Fibroblast of lung (primary cell): ENCODE measurements around the gene NPR1. TPM values are rescaled to one million over a fixed set of nuclear protein-coding genes. Genes with fewer than 3 reads are reported as not detected.
"Not testable (repeated sequence)": the region's sequence is repeated elsewhere in the genome, so short reads cannot be mapped to it uniquely, and the experiment has no call there.

Experiments used
- DNase-seq, 2 donors: peaks; one replicate each; pipeline versions ENCODE4 v3.0.0 to v3.0.0-alpha.2; 2010; ENCODE audit warnings: low read depth in 2 of 2
- H2AFZ ChIP-seq: 2 replicates; pipeline ENCODE4 v1.5.1; 2012; ENCODE audit warnings: low read length, control low read depth, inconsistent platforms
- H3K27ac ChIP-seq: 2 replicates; pipeline ENCODE4 v1.5.1; 2011; ENCODE audit warnings: low read length, control low read depth; ENCODE audit not compliant: insufficient read depth
- H3K27me3 ChIP-seq: 2 replicates; pipeline ENCODE4 v1.5.1; 2011; ENCODE audit warnings: mild to moderate bottlenecking, low read length; ENCODE audit not compliant: control insufficient read depth, insufficient read depth
- H3K36me3 ChIP-seq: 2 replicates; pipeline ENCODE4 v1.5.1; 2011; ENCODE audit warnings: low read length; ENCODE audit not compliant: control insufficient read depth, insufficient read depth
- H3K4me1 ChIP-seq: 2 replicates; pipeline ENCODE4 v1.5.1; 2011; ENCODE audit warnings: low read length; ENCODE audit not compliant: control insufficient read depth, insufficient read depth; ENCODE audit errors: extremely low read depth
- H3K4me2 ChIP-seq: 2 replicates; pipeline ENCODE4 v1.5.1; 2011; ENCODE audit warnings: low read length, control low read depth; ENCODE audit not compliant: insufficient read depth; ENCODE audit errors: extremely low read depth
- H3K4me3 ChIP-seq, 4 experiments: fragments of 200-600 bp in 1 of 4; sonication (generic) in 1 of 4; replicated peaks in 1 of 4; 2 replicates each; pipeline ENCODE4 v1.5.1; 2011 to 2016; ENCODE audit warnings: low read length in 4 of 4, low read depth in 3 of 4, mild to moderate bottlenecking in 3 of 4, control low read depth in 2 of 4, inconsistent platforms in 1 of 4, mixed read lengths in 1 of 4; ENCODE audit not compliant: insufficient read depth in 1 of 4; ENCODE audit errors: control extremely low read depth in 1 of 4
- H3K79me2 ChIP-seq: 2 replicates; pipeline ENCODE4 v1.5.1; 2012; ENCODE audit warnings: mild to moderate bottlenecking, low read length, inconsistent platforms; ENCODE audit not compliant: control insufficient read depth, insufficient read depth
- H3K9ac ChIP-seq: 2 replicates; pipeline ENCODE4 v1.5.1; 2011; ENCODE audit warnings: mild to moderate bottlenecking, low read length, control low read depth; ENCODE audit not compliant: insufficient read depth
- H3K9me3 ChIP-seq: 2 replicates; pipeline ENCODE4 v1.5.1; 2012; ENCODE audit warnings: low read depth, low read length; ENCODE audit not compliant: control insufficient read depth, insufficient read depth
- H4K20me1 ChIP-seq: 2 replicates; pipeline ENCODE4 v1.5.1; 2011; ENCODE audit warnings: low read length; ENCODE audit not compliant: control insufficient read depth, insufficient read depth; ENCODE audit errors: extremely low read depth
- CTCF ChIP-seq, 2 donors: IDR thresholded peaks in 1 of 2; conservative IDR thresholded peaks in 1 of 2; 1 replicate in 1 of 2; 2 replicates in 1 of 2; pipeline ENCODE4 v1.5.1; 2011 to 2012; ENCODE audit warnings: low read length in 2 of 2, control low read depth in 1 of 2, inconsistent platforms in 1 of 2, low read depth in 1 of 2, mild to moderate bottlenecking in 1 of 2
- EZH2 ChIP-seq: IDR thresholded peaks from 2 replicates; pipeline ENCODE4 v1.5.1; 2012; ENCODE audit warnings: low read length, control low read depth, mild to moderate bottlenecking; ENCODE audit errors: missing control alignments
- polyA plus RNA-seq, 2 donors: library from polyadenylated mRNA; depleted of rRNA in 1 of 2; stranded (reverse) in 1 of 2; unstranded in 1 of 2; fragments of >200 nt; gene quantifications; 2 replicates each; pipeline ENCODE4 v1.2.1, GENCODE V29; 2011 to 2012; ENCODE audit warnings: missing spikeins in 1 of 2
- total RNA-seq: library from RNA; depleted of rRNA; stranded (reverse); fragments of >200 nt; gene quantifications from 2 replicates; pipeline ENCODE4 v1.2.1, GENCODE V29; 2014

NPR1 gene
- total and polyA plus RNA-seq, 2 donors (not counting 1 experiment from before 2014, with no cell fraction given): 0.14 to 0.66 TPM

- no peak overlapping the region for H3K4me3 ChIP-seq
- H3K4me2 ChIP-seq: no peak overlapping the region
- no peak for DNase-seq
- no peak overlapping the region for H3K9ac ChIP-seq
- H2AFZ ChIP-seq: no peak overlapping the region
- H3K79me2 ChIP-seq: peaks cover 32% of the 10 kb centered on the region
- H4K20me1 ChIP-seq: no peaks in the 10 kb centered on the region
- H3K9me3 ChIP-seq: no peaks in the 10 kb centered on the region
- H3K27me3 ChIP-seq: no peaks in the 10 kb centered on the region
- no peak for TF ChIP-seq EZH2
- no peak for TF ChIP-seq CTCF (conservative IDR thresholded peaks at IDR 0.05 in 1 of 2, IDR thresholded peaks at IDR 0.05 in 1 of 2; ENCODE audit: low read depth in 1 of 2, low read length in 2 of 2)
- H3K4me1 ChIP-seq: peaks cover 13% of the 10 kb centered on the region
- no peak overlapping the region for H3K27ac ChIP-seq
- peaks cover 20% of the 10 kb centered on the region for H3K36me3 ChIP-seq
Measured at GRCh38 chr1:153667439-153667838, 11.0 kb upstream of the NPR1 start.

GRCh38 chr1:153668672-153669071 lies 9.8 kb upstream of the NPR1 start:
- H3K9me3 ChIP-seq, H2AFZ ChIP-seq, DNase-seq, H3K4me3 ChIP-seq, H4K20me1 ChIP-seq, H3K27me3 ChIP-seq, H3K27ac ChIP-seq, H3K4me2 ChIP-seq, H3K9ac ChIP-seq: not testable (repeated sequence)
- Histone ChIP-seq H3K36me3 (peaks cover 16% of the 10 kb centered on the region), H3K79me2 (peaks cover 32% of the 10 kb centered on the region), H3K4me1 (peaks cover 13% of the 10 kb centered on the region)

GRCh38 chr1:153669606-153670005 lies 8.9 kb upstream of the NPR1 start:
- DNase-seq: no peak
- Histone ChIP-seq H3K36me3 (peaks cover 14% of the 10 kb centered on the region), H3K27me3 (no peaks in the 10 kb centered on the region), H3K4me2 (peak overlapping the region; percentile 93), H2AFZ (no peak overlapping the region), H3K4me3 (peak overlapping the region; percentile 96 to 100 (median 99)), H3K27ac (peak overlapping the region; percentile 94), H3K9me3 (no peaks in the 10 kb centered on the region), H3K79me2 (peaks cover 32% of the 10 kb centered on the region), H3K4me1 (peaks cover 9% of the 10 kb centered on the region), H4K20me1 (no peaks in the 10 kb centered on the region), H3K9ac (no peak overlapping the region)
- TF ChIP-seq CTCF (conservative IDR thresholded peaks at IDR 0.05 in 1 of 2, IDR thresholded peaks at IDR 0.05 in 1 of 2; ENCODE audit: low read depth in 1 of 2, low read length in 2 of 2) (no peak), EZH2 (no peak)
